Right lobe of liver (tissue), 6 donors: ENCODE results near the gene ANAPC4. TPM values are rescaled to one million over a fixed set of nuclear protein-coding genes. Genes with fewer than 3 reads are reported as not detected.

Experiments used
- ATAC-seq, 4 donors: fragments of 200-7000 bp; cut with Tn5 transposase; one replicate each; pipeline ENCODE4 v1.9.1; 2020; ENCODE audit warnings: mild to moderate bottlenecking in 4 of 4, moderate library complexity in 4 of 4
- DNase-seq, 3 donors: peaks; one replicate each; pipeline ENCODE4 v3.0.0-alpha.2; 2020
- H3K27ac ChIP-seq, 3 donors: fragments of 200-600 bp; one replicate each; pipeline ENCODE4 v1.8.0; 2022
- H3K27me3 ChIP-seq, 2 donors: fragments of 200-600 bp; one replicate each; pipeline ENCODE4 v1.8.0; 2022
- H3K36me3 ChIP-seq, 4 donors: fragments of 200-600 bp; sonication (generic) in 1 of 4; one replicate each; pipeline versions ENCODE4 v1.5.1 to v1.8.0; 2017 to 2022; ENCODE audit warnings: control low read depth in 1 of 4
- H3K4me1 ChIP-seq, 4 donors: fragments of 200-600 bp; sonication (generic) in 1 of 4; one replicate each; pipeline versions ENCODE4 v1.5.1 to v1.8.0; 2017 to 2022; ENCODE audit warnings: control low read depth in 1 of 4
- H3K4me3 ChIP-seq, 3 donors: fragments of 200-600 bp; one replicate each; pipeline ENCODE4 v1.8.0; 2022
- H3K9me3 ChIP-seq, 4 donors: fragments of 200-600 bp; sonication (generic) in 1 of 4; one replicate each; pipeline versions ENCODE4 v1.5.1 to v1.8.0; 2017 to 2022; ENCODE audit warnings: control low read depth in 1 of 4
- CTCF ChIP-seq, 4 donors: fragments of 200-600 bp in 3 of 4; fragments of 450-650 bp in 1 of 4; IDR thresholded peaks; one replicate each; pipeline versions ENCODE4 v1.5.1 to v1.8.0; 2016 to 2022; ENCODE audit warnings: antibody characterized with exemption in 4 of 4, mild to moderate bottlenecking in 2 of 4
- POLR2A ChIP-seq: fragments of 450-650 bp; IDR thresholded peaks from one replicate; pipeline ENCODE4 v1.6.1; 2017; ENCODE audit warnings: antibody characterized with exemption, mild to moderate bottlenecking
- WGBS: methylation state at CpG from one replicate; pipeline ENCODE4 v1.1.6; 2018; ENCODE audit warnings: low coverage, low lambda C conversion rate; ENCODE audit not compliant: insufficient coverage; ENCODE audit errors: missing lambda C conversion rate; 5-methylcytosine and 5-hydroxymethylcytosine counted together
- intact Hi-C, 2 donors: fragments of 100-400 bp; cut with DNase I; formaldehyde crosslinking; loops; one replicate each; pipeline versions ENCODE4 v1.11.2 to v1.14.1; 2022
- total RNA-seq, 6 experiments: library from RNA; depleted of rRNA in 2 of 6; stranded (reverse); fragments of >200 nt in 2 of 6; fragmentation: NEBNext Ultra II Directional in 3 of 6; extraction: Animal tissue kit (Norgen Biotek cat#: 25700) in 3 of 6; gene quantifications; one replicate each; pipeline versions ENCODE4 v1.1.0 to v1.2.4, GENCODE V29; 2016 to 2023
- donor health status: DM: no; HTN: yes; CAD: no.
- donor health status: DM: no; HTN: no; CAD: no.
- donor health status: DM: no; HTN: no; CAD: no.
- donor health status: DM: no; HTN: yes; CAD: no.
- donor health status: DM: no; HTN: yes; CAD: no.

The ANAPC4 gene
- total RNA-seq, 6 experiments from 2014 or later, result 7.2 to 13.9 (median 11.4) TPM

- Histone ChIP-seq H3K27ac (no peak overlapping the region), H3K9me3 (no peaks in the 10 kb centered on the region), H3K27me3 (no peaks in the 10 kb centered on the region), H3K4me1 (no peaks in the 10 kb centered on the region), H3K36me3 (no peaks in the 10 kb centered on the region), H3K4me3 (no peak overlapping the region)
- ATAC-seq (no peak), DNase-seq (no peak)
- 58% methylated on average over 4 of the region's 4 CpGs for WGBS
- intact Hi-C loops, result loop anchor here (10.0 kb wide), 1 partner anchor 318 kb away; no protein-coding TSS in a partner anchor
- no peak for TF ChIP-seq POLR2A
- no peak for TF ChIP-seq CTCF (IDR thresholded peaks at IDR 0.05)
Observed at GRCh38 chr4:25446611-25447010, 69.5 kb downstream of the ANAPC4 start.

GRCh38 chr4:25448379-25449109 lies 71.5 kb downstream of the ANAPC4 start:
- ATAC-seq, result no peak
- Histone ChIP-seq H3K9me3 (no peaks in the 10 kb centered on the region), H3K4me1 (no peaks in the 10 kb centered on the region), H3K27ac (no peak overlapping the region), H3K4me3 (no peak overlapping the region), H3K36me3 (no peaks in the 10 kb centered on the region), H3K27me3 (no peaks in the 10 kb centered on the region)
- no peak for DNase-seq
- WGBS, result 52% methylated on average over 4 of the region's 5 CpGs
- intact Hi-C loops, result loop anchor here (10.0 kb wide), 1 partner anchor 316 kb away; no protein-coding TSS in a partner anchor
- TF ChIP-seq POLR2A (no peak), CTCF (IDR thresholded peaks at IDR 0.05) (no peak)

- Histone ChIP-seq H3K27me3 (no peaks in the 10 kb centered on the region), H3K36me3 (no peaks in the 10 kb centered on the region), H3K4me1 (no peaks in the 10 kb centered on the region), H3K9me3 (no peaks in the 10 kb centered on the region), H3K27ac (no peak overlapping the region), H3K4me3 (no peak overlapping the region)
- no peak for ATAC-seq
- TF ChIP-seq POLR2A (no peak), CTCF (IDR thresholded peaks at IDR 0.05) (no peak)
- 63% methylated on average over 4 of the region's 5 CpGs for WGBS
- DNase-seq, result no peak
- intact Hi-C loops, result loop anchor here (10.0 kb wide), 1 partner anchor 316 kb away; no protein-coding TSS in a partner anchor
Observed at GRCh38 chr4:25449270-25449669, 72.2 kb downstream of the ANAPC4 start.

- TF ChIP-seq POLR2A (no peak), CTCF (IDR thresholded peaks at IDR 0.05) (no peak)
- Histone ChIP-seq H3K4me3 (no peak overlapping the region), H3K27me3 (no peaks in the 10 kb centered on the region), H3K4me1 (no peaks in the 10 kb centered on the region), H3K9me3 (no peaks in the 10 kb centered on the region), H3K36me3 (no peaks in the 10 kb centered on the region), H3K27ac (no peak overlapping the region)
- no peak for DNase-seq
- ATAC-seq, result no peak
- 81% methylated on average over 5 of the region's 5 CpGs for WGBS
- intact Hi-C loops, result loop anchor here (10.0 kb wide), 1 partner anchor 315 kb away; no protein-coding TSS in a partner anchor
Observed at GRCh38 chr4:25449688-25450087, 72.6 kb downstream of the ANAPC4 start.
